COLO668 (cell line): ENCODE data around the gene LMOD2.
A peak's percentile ranks its signal among the peaks of the same experiment; 100 is the strongest.
"Not testable (repeated sequence)": the region's sequence is repeated elsewhere in the genome, so short reads cannot be mapped to it uniquely, and the experiment has no call there.

ENCODE experiments used
- DNase-seq: peaks from one replicate; lab custom pipeline; 2025; ENCODE audit not compliant: unreplicated experiment; lab: John Stamatoyannopoulos, UW

Gene LMOD2

DNA sequence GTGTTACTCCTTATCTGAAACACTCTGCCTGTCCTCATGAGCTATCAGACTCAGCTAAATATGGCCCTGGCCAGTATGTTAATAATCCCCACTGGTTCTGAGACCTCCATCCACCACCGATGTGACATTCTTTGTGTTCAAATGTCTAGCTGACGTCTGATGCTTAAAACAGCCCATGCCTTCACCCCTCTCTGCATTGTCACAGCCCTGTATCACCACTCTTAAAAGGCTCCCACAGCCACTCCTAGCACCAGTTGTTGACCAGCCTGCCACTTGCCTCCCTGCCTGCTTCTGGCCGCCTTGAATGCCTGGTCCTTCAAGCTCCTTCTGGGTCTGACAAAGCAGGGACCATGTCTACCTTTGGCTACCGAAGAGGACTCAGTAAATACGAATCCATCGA is at the start of gene LMOD2:
Gene LMOD2 (plus strand): TSS at position 253 of the 400 bp plus-strand sequence. CDS start 98 bp downstream, at position 351.
- no peak for DNase-seq

- DNase-seq = no peak
Observed at GRCh38 chr7:123607423-123607975, 48.2 kb upstream of the LMOD2 start.

GRCh38 chr7:123608991-123609882 is 46.4 kb upstream of the LMOD2 start:
- DNase-seq = no peak

DNA sequence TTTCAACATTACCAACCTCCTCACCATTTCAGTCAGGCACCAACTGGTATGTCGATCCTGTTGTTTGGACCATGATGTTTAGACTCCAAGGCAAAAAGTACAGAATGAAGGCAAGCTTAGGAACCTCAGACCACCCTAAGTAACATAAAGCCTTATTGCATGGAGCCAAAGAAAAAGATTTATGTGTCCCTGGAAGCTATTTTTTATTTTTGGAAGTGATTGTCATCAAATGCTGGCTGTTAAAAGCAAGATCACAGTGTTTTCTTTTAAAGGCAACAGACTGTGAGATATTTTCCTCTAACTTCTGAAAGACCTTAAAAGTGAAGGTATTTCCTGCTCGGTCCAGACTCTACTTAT is 45.8 kb upstream of the LMOD2 start:
- DNase-seq = no peak

DNA sequence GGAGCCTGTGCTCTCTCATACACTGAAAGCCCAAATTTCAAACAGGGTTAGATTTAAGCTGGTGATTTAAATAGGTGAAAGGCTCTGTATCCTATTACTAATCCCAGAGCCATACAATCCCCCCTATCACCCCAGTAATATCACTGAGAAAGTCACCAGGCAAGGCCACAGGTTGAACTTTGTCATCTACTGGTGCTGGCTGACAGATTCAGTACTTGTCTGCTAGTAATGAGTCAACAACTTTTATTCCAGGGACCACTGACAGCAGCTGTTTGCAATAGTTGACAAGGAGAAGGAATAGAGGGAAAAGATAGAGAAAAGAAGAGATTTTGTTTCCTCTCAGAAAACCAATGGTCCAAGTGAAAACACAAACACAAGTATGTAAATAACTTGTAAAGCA is 43.6 kb upstream of the LMOD2 start:
- DNase-seq = no peak

DNA sequence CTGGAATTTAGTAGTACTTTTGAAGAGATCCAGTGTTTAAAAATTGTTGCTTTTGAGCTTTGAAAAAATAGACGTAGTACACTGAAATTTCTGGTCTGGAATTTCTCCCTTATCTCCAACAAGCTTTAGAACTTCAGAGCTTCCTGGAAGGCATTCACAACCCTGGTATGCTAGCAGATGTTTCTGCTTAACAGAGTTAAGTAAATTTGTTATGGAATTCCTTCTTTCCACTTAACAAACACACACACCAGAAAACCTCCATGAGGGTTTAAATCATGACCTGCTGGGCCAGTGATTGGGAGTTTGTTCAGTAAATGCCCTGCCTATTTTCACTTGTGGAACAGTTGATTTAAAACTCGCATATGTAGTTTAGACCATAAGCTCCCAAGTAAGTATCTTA is 40.3 kb upstream of the LMOD2 start:
- no peak for DNase-seq

- no peak for DNase-seq
Observed at GRCh38 chr7:123616223-123616622, 39.4 kb upstream of the LMOD2 start.

GRCh38 chr7:123621707-123622106 is 34.0 kb upstream of the LMOD2 start:
- no peak for DNase-seq

DNA sequence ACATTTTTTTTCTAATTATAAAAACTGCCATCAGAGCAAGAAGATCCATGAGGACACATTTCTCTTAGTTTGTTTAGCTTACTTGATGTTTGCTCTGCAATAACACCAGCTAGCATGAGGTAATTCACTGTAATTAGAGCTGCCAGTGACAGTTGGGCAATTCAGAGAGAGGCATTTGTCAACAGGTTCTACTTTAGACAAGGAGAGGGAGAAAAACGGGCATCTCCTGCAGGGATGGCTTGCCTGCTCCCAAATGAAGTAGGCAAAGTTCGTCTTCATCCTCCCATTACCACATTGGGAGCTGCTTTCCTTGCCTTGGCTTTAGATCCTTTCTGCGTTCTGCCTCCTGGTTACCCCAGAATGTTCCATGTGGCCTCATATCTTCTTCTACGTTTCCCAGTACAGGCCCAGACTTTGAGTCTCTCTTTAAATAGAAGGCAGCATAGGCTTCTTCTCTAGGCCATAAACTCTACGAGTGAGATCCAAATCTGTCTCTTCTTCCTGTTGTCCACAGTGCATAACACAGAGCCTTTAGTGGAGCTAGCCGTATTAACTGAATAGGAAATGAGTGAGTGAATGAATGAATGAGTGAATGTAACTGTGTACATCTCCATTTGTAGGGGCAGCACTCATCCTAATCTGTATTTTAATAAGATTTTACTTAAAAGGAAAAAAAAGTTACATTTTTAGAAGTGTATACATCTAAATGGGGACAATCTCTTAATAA is 32.8 kb upstream of the LMOD2 start:
- peak; percentile 55 for DNase-seq

GRCh38 chr7:123624527-123625183 is 31.0 kb upstream of the LMOD2 start:
- peak; percentile 7 for DNase-seq

DNA sequence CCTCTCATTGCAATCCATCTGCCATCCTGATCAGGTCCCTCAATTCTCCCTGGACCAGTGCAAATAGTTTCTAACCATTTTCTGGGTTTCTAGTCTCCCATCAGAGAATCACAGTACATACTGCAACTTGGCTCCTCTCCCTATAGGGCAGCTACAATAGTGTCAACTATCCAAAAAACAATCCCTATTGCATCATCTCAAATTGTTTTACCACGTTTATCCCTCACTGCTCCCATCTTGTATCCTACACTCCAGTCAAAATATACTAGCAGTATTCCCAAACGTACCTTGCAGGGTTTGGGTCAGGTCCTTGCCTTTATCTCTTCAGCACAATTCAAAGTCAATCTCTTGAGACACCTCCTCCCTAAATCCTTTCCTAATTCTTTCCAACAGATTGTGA is 30.4 kb upstream of the LMOD2 start:
- DNase-seq = no peak

DNA sequence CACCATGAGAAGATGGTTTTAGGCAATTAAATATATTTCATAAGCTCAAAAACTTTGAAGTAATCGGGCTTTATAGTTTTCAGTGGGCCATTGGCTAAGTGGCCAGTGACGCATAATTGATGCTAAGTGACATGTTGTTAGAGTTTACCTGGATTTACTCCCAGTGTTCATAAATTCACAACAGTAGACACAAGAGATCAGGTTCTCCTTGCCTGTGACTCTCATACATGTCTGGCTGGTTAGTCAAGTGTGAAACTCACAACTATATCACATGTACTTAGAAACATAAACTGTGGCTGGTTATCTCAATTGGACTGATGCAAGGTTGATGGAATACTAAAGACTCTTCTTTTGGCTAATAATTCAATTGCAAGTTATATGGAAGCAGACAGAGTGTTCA is 27.8 kb upstream of the LMOD2 start:
- no peak for DNase-seq

DNA sequence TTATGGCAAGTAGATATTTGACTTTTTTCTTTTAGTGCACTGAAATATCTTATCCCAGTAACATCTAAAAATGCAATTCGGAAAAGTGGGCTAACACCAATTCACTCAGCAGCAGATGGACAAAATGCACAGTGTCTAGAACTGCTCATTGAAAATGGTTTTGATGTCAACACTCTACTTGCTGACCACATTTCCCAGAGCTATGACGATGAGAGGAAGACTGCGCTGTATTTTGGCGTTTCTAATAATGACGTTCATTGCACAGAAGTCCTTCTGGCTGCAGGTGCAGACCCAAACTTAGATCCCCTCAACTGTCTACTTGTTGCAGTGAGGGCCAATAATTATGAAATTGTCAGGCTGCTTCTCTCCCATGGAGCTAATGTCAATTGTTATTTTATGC is 26.8 kb upstream of the LMOD2 start:
- DNase-seq = no peak

- DNase-seq = no peak
Observed at GRCh38 chr7:123629281-123629680, 26.4 kb upstream of the LMOD2 start.

GRCh38 chr7:123632808-123633207 is 22.9 kb upstream of the LMOD2 start:
- DNase-seq = no peak

DNA sequence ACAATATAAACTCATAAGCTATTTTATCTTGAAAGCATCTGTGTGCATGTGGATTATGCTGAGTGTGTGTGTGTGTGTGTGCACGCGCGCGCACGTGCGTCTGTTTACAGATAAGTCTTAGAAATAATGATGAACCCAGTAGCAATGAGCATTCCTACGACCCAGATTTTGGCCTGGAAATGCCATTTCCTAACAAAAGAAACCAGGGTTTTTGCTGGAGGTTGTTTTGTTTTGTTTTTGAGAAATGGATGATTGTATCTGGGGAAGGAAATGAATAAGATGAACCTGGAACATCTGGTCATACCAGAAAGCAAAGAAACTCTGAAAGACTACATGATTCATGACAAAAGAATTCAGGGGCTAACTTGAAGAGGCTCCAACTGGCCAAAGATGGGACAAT is 22.1 kb upstream of the LMOD2 start:
- DNase-seq = no peak

DNA sequence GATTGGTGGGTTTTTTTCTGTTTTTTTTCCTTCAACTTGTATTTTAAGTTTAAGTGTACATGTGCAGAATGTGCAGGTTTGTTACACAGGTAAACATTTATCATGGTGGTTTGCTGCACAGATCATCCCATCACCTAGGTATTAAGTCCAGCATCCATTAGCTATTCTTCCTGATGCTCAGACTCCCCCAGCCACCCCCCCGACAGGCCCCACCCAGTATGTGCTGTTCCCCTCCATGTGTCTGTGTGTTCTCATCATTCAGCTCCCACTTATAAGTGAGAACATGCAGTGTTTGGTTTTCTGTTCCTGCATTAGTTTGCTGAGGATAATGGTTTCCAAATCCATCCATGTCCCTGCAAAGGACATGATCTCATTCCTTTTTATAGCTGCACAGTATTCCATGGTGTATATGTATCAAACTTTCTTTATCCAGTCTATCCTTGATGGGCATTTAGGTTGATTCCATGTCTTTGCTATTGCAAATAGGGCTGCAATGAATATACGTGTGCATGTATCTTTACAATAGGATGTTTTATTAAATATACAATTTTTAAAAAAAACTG is 21.6 kb upstream of the LMOD2 start:
- not testable (repeated sequence) for DNase-seq

DNA sequence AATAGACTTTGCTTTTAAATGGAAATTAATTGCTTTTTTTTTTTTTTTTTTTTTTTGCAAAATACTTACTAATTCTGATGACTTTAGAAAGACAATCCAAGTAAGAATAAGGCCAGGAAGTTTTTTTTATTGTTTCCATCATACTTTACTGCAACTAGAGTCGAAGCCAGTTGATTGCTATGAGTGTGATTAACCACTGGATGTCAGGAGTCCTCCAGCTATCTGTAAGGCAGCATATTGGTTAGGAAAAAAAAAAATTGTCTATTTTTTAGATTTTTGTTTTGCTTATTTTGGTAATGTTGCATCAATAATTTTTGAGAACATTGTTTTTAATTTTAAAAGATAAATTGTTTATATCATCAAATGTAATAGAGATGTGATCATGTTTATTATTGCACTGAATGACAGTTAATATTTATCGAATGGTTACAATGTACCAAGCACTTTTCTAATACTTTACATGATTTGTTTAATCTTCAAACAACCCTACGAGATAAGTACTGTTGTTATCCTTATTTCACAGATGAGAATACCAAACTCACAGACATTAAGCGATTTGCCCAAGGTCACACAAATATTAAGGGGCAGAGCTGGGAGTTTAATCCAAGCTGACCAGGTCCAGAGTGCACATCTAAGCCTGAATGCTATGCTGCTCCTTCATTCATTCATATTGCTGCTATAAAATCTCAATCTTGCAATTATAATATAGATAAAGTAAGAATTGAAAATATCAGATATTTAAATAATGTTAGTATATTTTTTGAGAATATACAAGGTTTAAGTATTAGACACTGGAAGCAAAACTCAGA is 19.9 kb upstream of the LMOD2 start:
- no peak for DNase-seq

DNA sequence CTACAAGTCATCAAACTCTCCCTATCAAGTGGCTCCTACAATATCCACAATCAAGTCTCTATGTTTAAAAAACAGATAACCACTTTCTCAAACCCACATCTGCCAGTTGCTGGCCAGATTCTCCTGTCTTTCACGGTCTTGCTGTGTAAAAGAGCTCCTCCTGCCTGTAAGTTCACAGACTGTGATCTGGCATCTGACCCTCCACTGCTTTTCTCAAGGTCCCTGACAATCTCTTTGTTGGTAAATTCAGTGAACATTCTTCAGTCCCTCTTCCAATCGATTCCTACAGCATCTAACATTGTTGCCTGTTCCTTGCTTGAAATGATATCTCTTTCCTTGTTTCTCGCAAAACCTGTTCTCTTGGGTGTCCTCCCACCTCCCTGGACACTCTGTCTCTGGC is 18.5 kb upstream of the LMOD2 start:
- DNase-seq = no peak

- no peak for DNase-seq
Observed at GRCh38 chr7:123637878-123638277, 17.8 kb upstream of the LMOD2 start.
